ENCODE data around the gene CNTN5.

DNA sequence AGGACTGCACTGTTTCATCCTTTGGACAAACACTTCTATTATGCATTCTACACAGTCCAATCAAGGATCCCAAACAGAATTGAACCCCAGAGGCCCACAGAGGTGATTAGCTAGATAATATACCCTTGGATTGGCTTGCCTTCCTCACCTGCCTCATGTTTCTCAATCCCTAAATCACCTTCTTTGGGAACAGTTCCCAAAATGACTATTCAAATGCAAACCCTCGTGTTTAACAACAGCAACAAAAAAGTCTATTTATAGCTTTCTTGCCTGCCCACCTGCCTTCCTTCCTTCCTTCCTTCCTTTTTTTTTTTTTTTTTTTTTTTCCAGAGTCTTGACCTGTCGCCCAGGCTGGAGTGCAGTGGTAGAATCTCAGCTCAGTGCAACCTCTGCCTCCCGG, 180.0 kb downstream of the CNTN5 start:
- no peak for TF ChIP-seq POLR2A (IDR thresholded peaks at IDR 0.05)
- TF ChIP-seq, protein P1, sequence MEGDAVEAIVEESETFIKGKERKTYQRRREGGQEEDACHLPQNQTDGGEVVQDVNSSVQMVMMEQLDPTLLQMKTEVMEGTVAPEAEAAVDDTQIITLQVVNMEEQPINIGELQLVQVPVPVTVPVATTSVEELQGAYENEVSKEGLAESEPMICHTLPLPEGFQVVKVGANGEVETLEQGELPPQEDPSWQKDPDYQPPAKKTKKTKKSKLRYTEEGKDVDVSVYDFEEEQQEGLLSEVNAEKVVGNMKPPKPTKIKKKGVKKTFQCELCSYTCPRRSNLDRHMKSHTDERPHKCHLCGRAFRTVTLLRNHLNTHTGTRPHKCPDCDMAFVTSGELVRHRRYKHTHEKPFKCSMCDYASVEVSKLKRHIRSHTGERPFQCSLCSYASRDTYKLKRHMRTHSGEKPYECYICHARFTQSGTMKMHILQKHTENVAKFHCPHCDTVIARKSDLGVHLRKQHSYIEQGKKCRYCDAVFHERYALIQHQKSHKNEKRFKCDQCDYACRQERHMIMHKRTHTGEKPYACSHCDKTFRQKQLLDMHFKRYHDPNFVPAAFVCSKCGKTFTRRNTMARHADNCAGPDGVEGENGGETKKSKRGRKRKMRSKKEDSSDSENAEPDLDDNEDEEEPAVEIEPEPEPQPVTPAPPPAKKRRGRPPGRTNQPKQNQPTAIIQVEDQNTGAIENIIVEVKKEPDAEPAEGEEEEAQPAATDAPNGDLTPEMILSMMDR (IDR thresholded peaks at IDR 0.05), result no peak

All from uterus (tissue), 2 donors.